Tongue (tissue), 2 donors: ENCODE results near the gene APOL5. TPM values are rescaled to one million over a fixed set of nuclear protein-coding genes. Genes with fewer than 3 reads are reported as not detected.
"Not testable (repeated sequence)": the region's sequence is repeated elsewhere in the genome, so short reads cannot be mapped to it uniquely, and the experiment has no call there.

Experiments
- DNase-seq: peaks from one replicate; pipeline ENCODE4 v3.0.0-alpha.2; 2015
- total RNA-seq: library from RNA; depleted of rRNA; stranded (reverse); fragments of >200 nt; gene quantifications from one replicate; pipeline ENCODE4 v1.2.3, GENCODE V29; 2014

Gene APOL5
- total RNA-seq, 1 donor from 2014 or later = 0.82 TPM

DNA sequence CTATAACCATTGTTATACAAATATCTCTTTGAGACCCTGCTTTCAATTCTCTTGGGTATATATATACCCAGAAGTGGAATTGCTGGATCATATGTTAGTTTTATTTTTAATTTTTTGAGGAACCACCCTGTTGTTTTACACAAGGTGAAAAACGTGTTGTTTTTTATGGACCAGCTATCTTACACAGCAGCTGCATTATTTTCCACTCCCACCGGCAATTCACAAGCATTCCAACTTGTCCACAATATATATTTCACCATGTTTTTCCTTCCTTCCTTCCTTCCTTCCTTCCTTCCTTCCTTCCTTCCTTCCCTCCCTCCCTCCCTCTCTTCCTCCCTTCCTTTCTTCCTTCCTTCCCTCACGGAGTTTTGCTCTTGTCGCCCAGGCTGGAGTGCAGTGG, 6.3 kb upstream of the APOL5 start:
- no peak for DNase-seq

DNA sequence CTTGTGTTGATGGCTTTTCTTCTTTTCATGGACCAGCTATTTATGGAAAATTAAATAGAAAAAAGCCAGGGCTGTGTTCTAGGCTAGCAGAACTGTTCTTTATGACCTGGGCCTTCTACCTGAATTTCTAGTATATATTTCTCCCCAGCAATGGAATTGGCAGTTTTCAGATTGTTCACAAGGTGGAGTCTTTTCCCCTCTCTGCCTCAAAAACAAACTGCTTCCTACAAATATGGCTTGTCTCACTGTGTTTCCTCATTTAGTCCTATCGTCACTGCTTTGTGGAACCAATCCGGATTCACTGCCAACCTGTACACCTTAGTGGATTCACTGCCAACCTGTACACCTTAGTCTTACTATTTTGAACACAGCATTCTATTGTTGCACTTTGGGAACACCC, 5.0 kb upstream of the APOL5 start:
- DNase-seq = no peak

DNA sequence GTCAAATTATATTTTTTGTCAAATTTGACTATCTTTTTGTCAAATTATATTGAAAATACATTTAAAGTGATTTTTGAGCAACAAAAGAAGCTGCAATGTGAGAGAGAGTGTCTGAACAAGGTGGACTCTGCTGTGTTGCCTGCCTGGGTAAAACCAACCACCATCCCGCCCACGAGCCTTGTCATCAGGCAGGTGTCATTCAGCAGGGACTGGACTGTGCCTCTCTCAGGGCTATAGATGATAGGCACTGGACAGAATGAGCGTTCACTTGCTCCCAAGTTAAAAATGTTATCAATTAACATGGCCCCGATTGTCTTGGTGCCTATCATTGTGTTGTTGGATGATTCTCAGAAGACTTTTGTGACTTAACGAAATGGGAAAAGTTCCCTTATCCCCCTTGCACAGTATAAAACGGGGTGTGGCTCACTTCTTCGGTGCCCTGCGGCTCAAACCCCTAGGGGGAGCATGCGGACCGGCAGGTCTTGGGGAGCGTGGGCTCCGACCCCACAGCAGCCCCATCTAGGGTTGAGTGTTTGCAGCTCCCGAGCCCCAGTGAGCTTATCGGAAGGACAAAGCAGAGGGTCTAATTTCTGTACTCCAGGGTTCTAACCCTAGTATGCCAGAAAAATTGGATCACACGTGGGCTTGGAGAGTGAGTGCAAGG, 1.7 kb downstream of the APOL5 start:
- no peak for DNase-seq

DNA sequence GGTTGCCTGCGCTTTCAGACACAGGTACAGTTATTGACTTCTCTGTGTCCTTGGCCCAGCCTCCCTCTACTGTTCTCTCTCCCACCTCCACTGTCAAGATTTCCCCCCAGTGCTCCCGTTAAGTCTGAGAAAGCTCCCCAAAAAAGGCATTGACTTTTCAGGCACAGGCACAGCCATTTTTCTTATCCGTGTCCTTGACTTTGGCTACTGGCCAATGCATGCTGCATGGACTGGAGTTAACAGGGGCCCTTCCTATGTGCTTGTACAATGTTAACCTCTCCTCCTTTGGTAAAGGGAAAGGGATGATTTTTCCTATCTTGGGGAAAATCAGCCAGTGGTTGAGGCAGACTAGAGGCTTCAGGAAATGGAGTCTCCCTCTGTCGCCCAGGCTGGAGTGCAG, 4.3 kb downstream of the APOL5 start:
- no peak for DNase-seq

DNA sequence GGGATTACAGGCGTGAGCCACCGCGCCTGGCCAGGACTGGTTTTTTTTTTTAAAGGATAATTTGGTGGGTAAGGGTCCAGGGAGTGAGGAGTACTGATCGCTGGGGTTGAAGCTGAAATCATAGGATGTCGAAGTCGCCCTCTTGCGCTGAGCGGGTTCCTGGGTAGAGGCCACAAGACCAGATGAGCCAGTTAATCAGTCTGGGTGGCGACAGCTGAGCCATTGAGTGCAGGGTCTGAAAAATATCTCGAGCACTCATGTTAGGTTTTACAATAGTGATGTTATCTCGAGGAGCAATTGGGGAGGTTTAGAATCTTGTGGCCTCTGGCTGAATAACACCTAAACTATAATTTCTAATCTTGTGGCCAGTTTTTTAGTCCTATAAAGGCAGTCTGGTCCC, 7.8 kb downstream of the APOL5 start:
- peak; percentile 29 for DNase-seq

DNA sequence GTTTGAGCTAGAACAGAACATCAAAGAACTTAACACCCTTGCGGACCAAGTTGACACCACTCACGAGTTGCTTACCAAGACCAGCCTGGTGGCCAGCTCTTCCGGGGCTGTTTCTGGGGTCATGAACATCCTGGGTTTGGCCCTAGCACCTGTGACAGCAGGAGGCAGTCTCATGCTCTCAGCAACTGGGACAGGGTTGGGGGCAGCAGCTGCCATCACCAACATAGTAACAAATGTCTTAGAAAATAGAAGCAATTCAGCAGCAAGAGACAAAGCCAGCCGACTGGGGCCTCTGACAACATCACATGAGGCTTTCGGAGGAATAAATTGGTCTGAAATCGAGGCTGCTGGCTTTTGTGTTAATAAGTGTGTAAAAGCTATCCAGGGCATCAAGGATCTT, 8.7 kb downstream of the APOL5 start:
- DNase-seq = peak; percentile 59

DNA sequence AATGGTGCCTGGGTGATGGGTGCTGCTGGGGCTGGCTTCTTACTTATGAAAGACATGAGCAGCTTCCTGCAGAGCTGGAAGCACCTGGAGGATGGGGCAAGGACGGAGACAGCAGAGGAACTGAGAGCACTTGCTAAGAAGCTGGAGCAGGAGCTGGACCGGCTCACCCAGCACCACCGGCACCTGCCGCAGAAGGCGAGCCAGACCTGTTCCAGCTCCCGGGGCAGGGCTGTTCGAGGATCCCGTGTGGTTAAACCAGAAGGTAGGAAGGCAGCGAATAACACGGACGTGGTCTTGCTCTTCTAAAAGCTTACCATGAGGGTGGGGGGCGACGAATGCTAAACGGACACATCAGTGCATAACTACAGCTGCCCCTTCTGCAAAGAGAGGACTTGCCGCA, 9.3 kb downstream of the APOL5 start:
- DNase-seq = no peak

DNA sequence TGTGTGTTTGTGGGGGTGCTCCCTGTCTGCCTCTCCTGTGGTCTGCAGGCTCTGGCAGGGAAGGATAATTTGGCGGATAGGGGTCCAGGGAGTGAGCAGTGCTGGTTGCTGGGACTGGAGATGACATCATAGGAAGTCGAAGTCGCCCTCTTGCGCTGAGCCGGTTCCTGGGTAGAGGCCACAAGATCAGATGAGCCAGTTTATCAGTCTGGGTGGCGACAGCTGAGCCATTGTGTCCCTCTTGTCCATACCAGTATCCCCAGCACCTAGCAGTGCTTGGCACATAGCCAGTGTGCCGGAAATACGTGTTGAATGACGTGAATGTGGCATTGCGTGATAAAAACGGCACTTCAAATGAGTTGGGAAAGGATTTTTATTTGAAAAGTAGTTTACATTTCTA, 9.8 kb downstream of the APOL5 start:
- peak; percentile 23 for DNase-seq

DNA sequence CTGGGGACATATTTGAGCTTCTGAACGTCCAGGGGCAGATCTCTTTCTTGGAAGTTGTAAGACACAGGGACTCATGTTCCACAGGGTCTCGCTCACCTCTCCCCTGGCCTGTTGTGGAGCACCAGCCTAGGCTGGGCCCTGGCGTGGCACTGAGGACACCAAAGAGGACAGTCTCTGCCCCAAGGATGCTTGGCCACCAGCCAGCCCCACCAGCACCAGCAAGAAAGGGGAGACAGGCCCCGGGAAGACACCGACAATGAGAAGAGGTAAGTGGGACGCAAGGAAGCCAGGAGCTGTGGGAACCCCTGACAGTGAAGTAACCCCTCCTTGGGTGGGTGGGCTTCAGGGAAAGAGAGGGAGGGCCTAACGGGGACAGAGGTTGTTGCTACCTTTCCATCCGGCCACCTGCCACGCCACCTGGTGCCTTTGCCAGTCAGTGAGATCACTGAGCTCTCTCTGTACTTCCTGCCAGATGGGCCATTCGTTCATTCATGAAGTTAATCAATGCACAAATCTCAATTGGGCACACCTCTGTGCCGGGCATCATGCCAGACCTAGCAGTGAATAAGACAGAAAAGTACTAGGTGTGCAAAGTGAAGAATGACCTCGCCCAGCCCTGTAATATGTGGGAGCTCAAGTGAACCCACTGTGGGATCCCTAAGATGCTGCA, 11.1 kb downstream of the APOL5 start:
- DNase-seq = no peak

DNA sequence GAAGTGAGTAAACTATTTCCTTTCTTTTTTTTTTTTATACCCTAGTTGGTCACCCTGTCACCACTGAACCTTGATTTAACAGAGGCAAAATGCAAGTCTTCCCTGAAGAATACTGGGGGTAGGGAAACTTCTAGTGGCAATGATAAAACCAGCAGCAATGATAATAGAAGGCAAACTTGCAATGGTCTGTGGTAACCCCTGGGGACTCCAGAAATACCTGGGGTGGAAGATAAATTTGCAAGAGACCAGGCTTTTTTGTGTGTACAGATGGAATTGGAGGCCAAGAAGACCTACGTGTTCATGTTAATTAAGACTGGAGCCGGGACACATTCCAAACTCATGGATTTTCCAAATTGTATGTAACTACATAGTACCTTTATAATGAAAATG, 11.6 kb downstream of the APOL5 start:
- DNase-seq = no peak

DNA sequence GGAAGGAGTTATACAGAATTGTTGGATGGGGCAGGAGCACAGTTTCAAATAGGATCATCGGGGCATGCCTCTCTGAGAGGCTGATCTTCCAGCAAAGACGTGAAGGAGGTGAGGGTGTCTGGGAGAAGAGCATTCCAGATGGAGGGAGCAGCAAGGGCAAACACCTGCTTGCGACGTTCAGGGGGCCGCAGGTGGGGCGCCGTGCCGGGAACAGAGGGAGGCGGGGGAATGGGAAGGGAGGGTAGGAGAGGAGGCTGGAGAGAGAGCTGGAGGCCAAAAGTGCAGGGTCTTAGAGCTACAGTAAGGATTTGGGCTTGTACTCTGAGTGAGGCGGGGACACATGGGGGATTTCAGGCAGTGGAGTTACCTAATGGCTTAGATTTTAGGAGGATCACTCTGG, 13.6 kb downstream of the APOL5 start:
- DNase-seq = no peak

DNA sequence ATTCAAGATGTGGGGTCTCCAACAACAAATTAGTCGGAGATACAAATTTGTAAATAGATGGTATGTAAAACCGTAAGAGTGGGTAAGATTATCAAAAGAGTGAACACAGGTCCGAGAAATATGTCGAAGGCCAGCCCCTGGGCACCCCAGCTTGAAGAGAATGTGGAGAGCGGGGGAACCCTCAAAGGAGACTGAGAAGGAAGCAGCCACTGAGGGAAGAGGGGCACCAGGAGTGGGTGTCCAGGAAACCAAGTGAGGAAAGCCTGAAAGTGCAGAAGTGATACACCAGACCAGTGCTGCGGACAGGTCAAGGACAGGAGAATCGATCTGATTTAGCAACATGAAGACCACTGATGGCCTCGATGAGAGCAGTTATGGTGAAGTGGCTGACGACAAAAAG, 14.4 kb downstream of the APOL5 start:
- no peak for DNase-seq

DNA sequence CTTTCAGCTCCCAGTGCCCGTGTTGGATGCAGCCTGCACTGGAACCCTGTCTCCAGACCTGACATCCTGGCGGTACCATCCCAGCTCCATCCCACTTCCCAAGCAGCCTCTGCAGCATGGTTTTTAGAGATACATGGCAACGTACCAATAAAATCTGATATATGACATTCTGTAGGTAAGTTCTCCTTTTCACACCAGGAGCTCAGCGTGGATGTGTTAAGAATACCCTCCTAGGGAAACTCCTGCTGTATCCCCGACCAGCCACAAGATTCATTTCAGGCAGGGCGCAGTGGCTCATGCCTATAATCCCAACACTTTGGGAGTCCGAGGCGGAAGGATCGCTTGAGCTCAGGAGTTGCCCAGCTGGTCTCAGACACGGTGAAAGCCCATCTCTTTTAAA, 15.4 kb downstream of the APOL5 start:
- DNase-seq = no peak

DNA sequence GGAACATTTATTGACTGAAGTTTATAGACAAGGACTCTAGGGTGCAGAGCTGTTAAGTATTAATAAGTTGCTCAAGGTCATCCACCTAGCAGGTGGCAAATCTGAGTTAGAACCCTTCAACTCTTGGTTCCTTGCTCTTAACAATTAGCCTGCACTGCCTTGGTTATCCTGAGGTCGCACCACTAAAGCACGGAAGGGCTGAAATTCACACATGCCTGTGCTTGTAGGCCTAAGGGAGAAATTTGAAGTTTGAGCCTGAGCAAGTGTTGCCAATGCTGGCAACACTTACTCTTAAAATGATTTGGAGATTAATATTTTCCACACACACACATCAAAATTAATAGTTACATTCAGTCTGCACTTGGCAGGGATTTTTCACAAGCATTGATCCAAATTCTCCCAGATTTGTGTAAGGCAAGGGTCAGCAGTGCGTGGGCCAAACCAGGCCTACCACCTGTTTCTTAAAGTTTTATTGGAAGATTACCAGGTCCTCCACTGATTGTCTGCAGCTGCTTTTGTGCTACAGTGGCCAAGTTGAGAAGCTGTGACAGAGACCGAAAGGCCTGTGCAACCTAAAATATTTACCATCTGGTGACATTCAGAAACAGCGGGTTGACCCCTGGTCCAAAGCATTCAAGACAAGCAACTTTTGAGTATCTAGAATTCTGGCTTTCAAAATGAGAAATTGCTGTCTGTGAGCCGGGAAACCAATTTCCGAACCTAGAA, 16.3 kb downstream of the APOL5 start:
- DNase-seq = peak; percentile 93

DNA sequence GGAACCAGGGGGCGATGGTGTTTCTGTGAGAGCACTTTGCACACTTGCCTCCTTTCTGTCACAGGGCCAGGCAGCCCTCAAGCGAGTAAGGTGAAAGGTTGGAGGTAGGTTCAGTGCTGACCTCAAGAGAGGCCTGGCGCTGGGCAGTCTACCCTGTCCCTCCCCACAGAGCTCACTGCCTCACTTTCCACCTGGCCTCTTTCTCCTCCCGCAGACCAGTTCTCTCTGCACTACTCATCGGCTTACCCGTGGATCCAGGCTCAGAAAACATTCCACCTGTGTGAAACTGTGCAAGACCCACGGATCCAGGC, 16.8 kb downstream of the APOL5 start:
- DNase-seq = no peak

DNA sequence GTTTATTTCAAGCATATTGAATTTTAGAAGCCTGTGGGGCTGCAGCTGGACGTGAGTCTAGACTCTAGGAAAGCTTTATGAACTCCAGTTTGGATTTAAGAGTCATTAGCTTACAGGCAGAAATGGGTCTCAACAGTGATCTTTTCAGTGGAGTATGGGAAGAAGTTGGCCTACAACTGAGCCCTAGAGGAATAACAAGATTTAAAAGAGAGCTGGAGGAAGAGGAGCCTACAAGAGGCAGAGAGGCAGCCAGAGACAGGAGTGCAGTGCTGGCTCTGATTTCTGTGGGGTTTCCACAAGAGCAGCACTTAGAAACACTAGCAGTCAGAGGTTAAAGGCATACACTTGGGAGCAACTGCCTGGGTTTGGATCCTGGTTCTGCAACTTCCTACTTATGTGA, 17.9 kb downstream of the APOL5 start:
- peak; percentile 54 for DNase-seq

DNA sequence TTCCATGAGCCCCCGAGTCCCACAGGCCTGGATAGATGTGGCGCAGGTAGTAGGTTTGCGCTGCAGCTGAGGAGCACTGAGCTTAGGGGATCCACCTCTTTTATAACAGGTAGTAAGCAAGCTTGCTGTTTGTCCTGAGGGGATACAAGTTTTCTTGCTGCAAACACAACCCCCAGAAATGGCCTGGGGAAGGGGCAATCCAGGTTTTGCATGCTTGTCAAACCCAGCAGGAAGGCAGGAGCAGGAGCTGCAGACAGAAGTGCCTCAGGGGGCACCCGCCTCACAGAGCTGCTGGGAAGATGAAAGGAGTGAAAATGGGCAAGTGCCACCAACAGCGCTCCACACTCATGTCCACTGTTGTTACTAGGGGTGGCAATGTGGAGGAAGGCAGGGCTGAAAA, 18.5 kb downstream of the APOL5 start:
- DNase-seq = no peak

DNA sequence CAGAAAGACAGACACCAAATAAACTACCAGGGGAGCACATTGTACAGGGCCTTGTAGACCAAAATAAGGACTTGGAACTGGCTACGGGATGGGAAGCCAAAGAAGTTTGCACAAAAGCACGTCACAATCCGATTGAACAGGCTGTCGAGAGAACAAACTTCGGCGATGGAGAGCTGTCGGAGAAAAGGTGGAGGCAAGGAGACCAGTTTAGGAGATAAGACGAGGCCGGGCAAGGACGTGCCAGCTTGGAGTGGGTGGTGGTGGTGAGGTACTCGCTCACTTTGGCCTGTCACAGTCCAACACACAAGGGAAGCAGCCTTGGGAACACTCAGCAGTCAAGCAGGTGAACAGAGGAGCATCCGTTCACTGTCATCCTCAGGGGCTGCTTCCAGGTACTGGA, 19.0 kb downstream of the APOL5 start:
- DNase-seq = no peak

DNA sequence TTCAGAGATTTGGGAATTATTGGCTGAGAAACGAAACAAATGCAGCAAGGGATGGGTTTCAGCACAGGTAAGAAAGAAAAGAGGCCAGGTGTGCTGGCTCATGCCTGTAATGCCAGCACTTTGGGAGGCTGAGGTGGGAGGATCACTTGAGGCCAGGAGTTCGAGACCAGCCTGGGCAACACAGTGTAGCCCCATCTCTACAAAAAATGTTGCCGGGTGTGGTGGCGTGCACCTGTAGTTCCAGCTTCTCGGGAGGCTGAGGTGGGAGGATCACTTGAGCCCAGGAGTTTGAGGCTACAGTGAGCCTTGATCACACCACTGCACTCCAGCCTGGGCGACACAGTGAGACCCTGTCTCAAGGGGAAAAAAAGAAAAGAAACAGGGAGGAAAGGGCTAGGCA, 20.2 kb downstream of the APOL5 start:
- not testable (repeated sequence) for DNase-seq

DNA sequence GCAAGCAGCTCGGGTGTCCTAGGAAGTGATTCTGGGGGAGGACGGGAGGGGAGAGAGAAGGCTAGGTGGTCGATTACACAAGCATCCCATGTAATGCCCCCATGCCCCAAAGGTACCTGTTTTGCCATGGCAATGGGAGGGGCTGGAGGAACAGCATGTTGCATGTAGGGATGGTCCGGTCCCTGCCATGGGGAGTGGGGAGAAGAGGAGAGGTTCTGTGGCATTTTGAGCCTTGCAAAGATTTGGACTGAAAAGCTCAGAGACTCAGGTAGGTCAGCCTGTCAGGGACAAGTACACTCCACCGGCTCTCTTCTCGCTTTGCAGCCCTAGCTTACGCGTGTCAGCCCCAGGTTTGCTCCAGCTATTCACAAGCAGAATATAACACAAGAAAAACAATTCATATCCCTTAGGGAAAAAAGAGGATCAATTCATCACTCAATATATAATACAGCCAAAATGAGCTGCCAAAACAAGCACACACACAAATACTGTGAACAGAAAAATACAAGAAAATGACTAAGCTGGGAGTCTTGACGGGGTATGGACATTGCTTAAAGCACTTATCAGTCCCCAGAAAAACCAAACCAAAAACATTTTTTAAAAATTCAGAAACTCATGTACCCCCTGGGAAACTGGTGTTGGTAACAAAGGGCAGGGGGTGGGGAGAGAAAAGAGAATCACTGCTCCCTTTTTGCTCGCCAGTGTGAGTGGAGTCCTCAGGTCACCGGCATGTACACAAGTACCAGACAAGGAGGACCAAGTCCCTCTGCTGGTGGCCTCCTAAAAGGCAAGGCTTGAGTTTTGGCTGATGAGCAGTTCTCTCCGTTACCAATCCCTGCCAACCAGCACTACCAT, 21.6 kb downstream of the APOL5 start:
- no peak for DNase-seq

DNA sequence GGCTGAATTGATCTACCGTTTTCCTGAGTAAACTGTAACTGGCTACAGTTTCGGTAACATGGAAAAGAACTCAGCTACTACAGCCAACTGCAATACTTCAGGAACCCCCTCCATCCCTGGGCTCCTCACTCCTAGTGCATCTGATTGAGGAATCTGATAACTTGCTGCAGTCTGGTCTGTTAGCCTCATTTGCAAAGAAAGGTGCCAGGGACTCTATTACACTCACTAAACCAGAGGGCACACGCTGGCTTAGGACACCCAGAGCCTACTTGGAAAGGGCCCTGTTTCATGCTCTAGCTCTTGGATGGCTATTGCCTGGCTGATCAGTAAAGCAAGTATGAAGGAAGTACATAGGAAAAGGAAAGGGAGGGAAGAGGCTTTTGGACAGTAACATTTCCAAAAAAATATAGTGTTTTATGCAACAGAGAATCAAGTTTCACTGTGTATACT, 22.3 kb downstream of the APOL5 start:
- DNase-seq = no peak

DNA sequence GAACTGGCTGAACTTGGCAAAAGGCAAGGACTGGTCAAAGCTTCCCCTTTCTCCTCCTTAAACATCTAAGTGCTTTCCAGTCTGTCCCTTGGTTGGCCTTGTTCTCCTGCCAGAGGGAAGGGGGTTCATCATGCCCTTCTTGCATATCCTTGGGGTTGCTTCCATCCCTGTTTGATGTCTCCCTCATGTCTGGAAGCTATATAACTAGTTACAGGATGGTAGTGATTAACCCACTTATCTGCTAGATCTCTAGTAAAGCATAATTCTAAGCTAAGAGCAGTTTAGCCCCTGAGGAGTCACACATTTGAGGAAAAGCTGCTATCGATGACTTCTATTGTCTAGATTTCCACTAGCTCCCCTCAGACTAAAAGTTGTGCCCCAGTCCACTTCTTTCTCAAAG, 22.9 kb downstream of the APOL5 start:
- no peak for DNase-seq
